Measurements from ENCODE around the gene ZCCHC24.

Gene ZCCHC24

GRCh38 chr10:79355420-79356017 is 89.9 kb downstream of the ZCCHC24 start:
- DNase-seq, result no peak

GRCh38 chr10:79354615-79355014 is 90.8 kb downstream of the ZCCHC24 start:
- no peak for DNase-seq

GRCh38 chr10:79354141-79354540 is 91.3 kb downstream of the ZCCHC24 start:
- DNase-seq, result no peak

- no peak for DNase-seq
Observed at GRCh38 chr10:79353726-79354125, 91.7 kb downstream of the ZCCHC24 start.

- DNase-seq, result no peak
Observed at GRCh38 chr10:79353000-79353406, 92.4 kb downstream of the ZCCHC24 start.

- no peak for DNase-seq
Observed at GRCh38 chr10:79352035-79352877, 93.2 kb downstream of the ZCCHC24 start.

- DNase-seq, result no peak
Observed at GRCh38 chr10:79351332-79351731, 94.1 kb downstream of the ZCCHC24 start.

GRCh38 chr10:79350407-79351154 is 94.8 kb downstream of the ZCCHC24 start:
- no peak for DNase-seq

- DNase-seq, result no peak
Observed at GRCh38 chr10:79349766-79350406, 95.5 kb downstream of the ZCCHC24 start.

- no peak for DNase-seq
Observed at GRCh38 chr10:79349072-79349491, 96.3 kb downstream of the ZCCHC24 start.

- DNase-seq, result no peak
Observed at GRCh38 chr10:79348640-79348988, 96.8 kb downstream of the ZCCHC24 start.

- DNase-seq, result peak; percentile 80
Observed at GRCh38 chr10:79347894-79348639, 97.4 kb downstream of the ZCCHC24 start.

GRCh38 chr10:79347226-79347893 is 98.1 kb downstream of the ZCCHC24 start, which contains the start of gene PPIF:
PPIF (plus strand) TSS chr10:79347469; CDS start chr10:79347549, 80 bp downstream.
- peak; percentile 93 for DNase-seq

GRCh38 chr10:79346388-79347225 is 98.8 kb downstream of the ZCCHC24 start:
- DNase-seq, result no peak

GRCh38 chr10:79346012-79346340 is 99.4 kb downstream of the ZCCHC24 start:
- no peak for DNase-seq

- no peak for DNase-seq
Observed at GRCh38 chr10:79345241-79346011, 100.0 kb downstream of the ZCCHC24 start.

- DNase-seq, result no peak
Observed at GRCh38 chr10:79344502-79345195, 100.8 kb downstream of the ZCCHC24 start.

GRCh38 chr10:79342811-79343561 is 102.4 kb downstream of the ZCCHC24 start:
- DNase-seq, result no peak

GRCh38 chr10:79342295-79342761 is 103.1 kb downstream of the ZCCHC24 start:
- no peak for DNase-seq
